Stimulated activated CD4-positive, alpha-beta T cell treated with anti-CD3 and anti-CD28 coated beads, Interleukin-4, amount 100 ng/mL, for 24 hours (primary cell): ENCODE data around the gene CACNA1S.
A peak's percentile ranks its signal among the peaks of the same experiment; 100 is the strongest.

Experiments used
- DNase-seq: peaks from one replicate; pipeline ENCODE4 v3.0.0-alpha.2; 2020

Gene CACNA1S

GRCh38 chr1:201114245-201115131 is 2.3 kb upstream of the CACNA1S start:
- peak; percentile 79 for DNase-seq

GRCh38 chr1:201113451-201114244 is 1.4 kb upstream of the CACNA1S start:
- DNase-seq, result no peak

- no peak for DNase-seq
Observed at GRCh38 chr1:201112926-201113325, 700 bp upstream of the CACNA1S start.

GRCh38 chr1:201111672-201112071 is 554 bp downstream of the CACNA1S start:
- no peak for DNase-seq

GRCh38 chr1:201111156-201111555 is 1.1 kb downstream of the CACNA1S start:
- DNase-seq, result no peak

GRCh38 chr1:201110616-201111015 is 1.6 kb downstream of the CACNA1S start:
- no peak for DNase-seq

GRCh38 chr1:201110138-201110537 is 2.1 kb downstream of the CACNA1S start:
- DNase-seq, result no peak

- DNase-seq, result no peak
Observed at GRCh38 chr1:201109651-201110050, 2.6 kb downstream of the CACNA1S start.

GRCh38 chr1:201108614-201109013 is 3.6 kb downstream of the CACNA1S start:
- no peak for DNase-seq

- no peak for DNase-seq
Observed at GRCh38 chr1:201105688-201106087, 6.5 kb downstream of the CACNA1S start.

- DNase-seq, result no peak
Observed at GRCh38 chr1:201104141-201104540, 8.1 kb downstream of the CACNA1S start.

- DNase-seq, result no peak
Observed at GRCh38 chr1:201103666-201104065, 8.6 kb downstream of the CACNA1S start.

- DNase-seq, result no peak
Observed at GRCh38 chr1:201100169-201100930, 11.9 kb downstream of the CACNA1S start.

GRCh38 chr1:201098992-201099677 is 13.1 kb downstream of the CACNA1S start:
- DNase-seq, result no peak

- DNase-seq, result no peak
Observed at GRCh38 chr1:201096977-201097856, 15.0 kb downstream of the CACNA1S start.

- DNase-seq, result no peak
Observed at GRCh38 chr1:201096041-201096461, 16.2 kb downstream of the CACNA1S start.

GRCh38 chr1:201095581-201095980 is 16.6 kb downstream of the CACNA1S start:
- DNase-seq, result no peak

- DNase-seq, result no peak
Observed at GRCh38 chr1:201094832-201095231, 17.4 kb downstream of the CACNA1S start.

- DNase-seq, result no peak
Observed at GRCh38 chr1:201093962-201094361, 18.3 kb downstream of the CACNA1S start.

- no peak for DNase-seq
Observed at GRCh38 chr1:201093561-201093960, 18.7 kb downstream of the CACNA1S start.

GRCh38 chr1:201092738-201093137 is 19.5 kb downstream of the CACNA1S start:
- DNase-seq, result no peak

GRCh38 chr1:201091256-201091655 is 21.0 kb downstream of the CACNA1S start:
- no peak for DNase-seq
